ENCODE results near the gene ZCCHC24. TPM values are rescaled to one million over a fixed set of nuclear protein-coding genes. Genes with fewer than 3 reads are reported as not detected.
"Not testable (repeated sequence)": the region's sequence is repeated elsewhere in the genome, so short reads cannot be mapped to it uniquely, and the experiment has no call there.

Gene ZCCHC24
- polyA plus RNA-seq, 3 donors, result 3.9 to 5.0 (median 4.0) TPM

DNA sequence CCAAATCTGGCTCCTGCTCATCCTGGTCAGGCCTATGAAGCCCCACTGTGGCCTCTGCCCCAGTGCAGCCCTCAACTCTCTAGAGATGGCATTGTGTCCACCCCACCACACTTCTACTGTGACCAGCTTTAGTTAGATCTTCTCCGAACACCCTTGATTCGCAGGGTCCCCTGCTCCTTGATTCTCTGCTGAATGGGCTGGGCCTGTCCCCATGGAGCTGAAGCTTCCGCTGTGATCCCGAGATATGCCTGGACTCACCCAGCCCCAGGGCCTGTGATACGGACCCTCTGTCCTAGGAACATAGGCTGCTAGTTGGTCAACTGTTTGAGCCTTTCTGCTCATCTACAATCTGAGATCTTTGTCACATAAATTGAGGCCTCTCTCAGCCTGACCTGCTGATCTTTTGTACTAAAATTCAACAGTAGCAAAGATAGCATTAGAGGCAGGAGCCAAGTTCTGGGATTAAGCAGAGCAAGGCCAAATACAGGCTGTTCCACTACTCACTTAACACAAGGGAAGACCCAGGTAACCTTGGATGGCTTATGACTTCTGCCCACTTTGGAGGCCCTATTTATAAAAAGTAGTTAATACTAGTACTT, 104.7 kb downstream of the ZCCHC24 start:
- no peak overlapping the region for H3K4me2 ChIP-seq (replicated peaks; ENCODE audit: extremely low read depth, low read length, poor library complexity, severe bottlenecking)
- intact Hi-C loops (cut with micrococcal nuclease), result no loop called here
- H3K9me3 Mint-ChIP-seq, result peaks cover 0 to 3% (median 0%) of the 10 kb centered on the region in 7 donors
- H3K4me1 ChIP-seq (ENCODE audit: control insufficient read depth in 1 of 2, insufficient read depth in 2 of 2, low read length in 2 of 2), result peaks cover 14 to 21% of the 10 kb centered on the region in 2 donors
- WGBS (ENCODE audit: insufficient coverage), result 97% methylated on average over 5 of the region's 5 CpGs
- H3K4me3 Mint-ChIP-seq, result no peak overlapping the region
- H3K9me3 ChIP-seq (replicated peaks in 1 of 2; ENCODE audit: control insufficient read depth in 1 of 2, insufficient read depth in 1 of 2, low read length in 2 of 2), result no peaks in the 10 kb centered on the region
- DNase-seq, result no peak
- H3K36me3 ChIP-seq (replicated peaks in 1 of 2; ENCODE audit: control insufficient read depth in 1 of 2, insufficient read depth in 2 of 2, low read length in 2 of 2), result no peaks in the 10 kb centered on the region
- H3K79me2 ChIP-seq (ENCODE audit: insufficient read depth, low read length), result no peaks in the 10 kb centered on the region
- no peaks in the 10 kb centered on the region for H3K27me3 ChIP-seq (ENCODE audit: control insufficient read depth in 2 of 2, insufficient read depth in 2 of 2, low read length in 2 of 2)
- H3K4me1 Mint-ChIP-seq, result peaks cover 21% of the 10 kb centered on the region
- H3K9ac ChIP-seq (ENCODE audit: insufficient read depth, low read length, poor library complexity, severe bottlenecking), result no peak overlapping the region
- H3K27me3 Mint-ChIP-seq (ENCODE audit: low read depth in 3 of 3), result peaks cover 4 to 6% (median 4%) of the 10 kb centered on the region in 3 donors
- H3K4me3 ChIP-seq (replicated peaks in 1 of 3; ENCODE audit: low read depth in 2 of 3, low read length in 3 of 3), result no peak overlapping the region
- peak overlapping the region in 2 of 7 donors; percentile 7 to 66 for H3K27ac Mint-ChIP-seq
- no peak overlapping the region for H2AFZ ChIP-seq (ENCODE audit: insufficient read depth, low read depth, low read length, poor library complexity, severe bottlenecking)
- H4K20me1 ChIP-seq (ENCODE audit: insufficient read depth, low read length), result no peaks in the 10 kb centered on the region
- H3K27ac ChIP-seq (ENCODE audit: low read depth in 1 of 2, low read length in 2 of 2), result no peak overlapping the region
- TF ChIP-seq, protein P1, sequence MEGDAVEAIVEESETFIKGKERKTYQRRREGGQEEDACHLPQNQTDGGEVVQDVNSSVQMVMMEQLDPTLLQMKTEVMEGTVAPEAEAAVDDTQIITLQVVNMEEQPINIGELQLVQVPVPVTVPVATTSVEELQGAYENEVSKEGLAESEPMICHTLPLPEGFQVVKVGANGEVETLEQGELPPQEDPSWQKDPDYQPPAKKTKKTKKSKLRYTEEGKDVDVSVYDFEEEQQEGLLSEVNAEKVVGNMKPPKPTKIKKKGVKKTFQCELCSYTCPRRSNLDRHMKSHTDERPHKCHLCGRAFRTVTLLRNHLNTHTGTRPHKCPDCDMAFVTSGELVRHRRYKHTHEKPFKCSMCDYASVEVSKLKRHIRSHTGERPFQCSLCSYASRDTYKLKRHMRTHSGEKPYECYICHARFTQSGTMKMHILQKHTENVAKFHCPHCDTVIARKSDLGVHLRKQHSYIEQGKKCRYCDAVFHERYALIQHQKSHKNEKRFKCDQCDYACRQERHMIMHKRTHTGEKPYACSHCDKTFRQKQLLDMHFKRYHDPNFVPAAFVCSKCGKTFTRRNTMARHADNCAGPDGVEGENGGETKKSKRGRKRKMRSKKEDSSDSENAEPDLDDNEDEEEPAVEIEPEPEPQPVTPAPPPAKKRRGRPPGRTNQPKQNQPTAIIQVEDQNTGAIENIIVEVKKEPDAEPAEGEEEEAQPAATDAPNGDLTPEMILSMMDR (IDR thresholded peaks at IDR 0.05), result no peak
- peaks cover 0 to 3% of the 10 kb centered on the region in 2 donors for H3K36me3 Mint-ChIP-seq

DNA sequence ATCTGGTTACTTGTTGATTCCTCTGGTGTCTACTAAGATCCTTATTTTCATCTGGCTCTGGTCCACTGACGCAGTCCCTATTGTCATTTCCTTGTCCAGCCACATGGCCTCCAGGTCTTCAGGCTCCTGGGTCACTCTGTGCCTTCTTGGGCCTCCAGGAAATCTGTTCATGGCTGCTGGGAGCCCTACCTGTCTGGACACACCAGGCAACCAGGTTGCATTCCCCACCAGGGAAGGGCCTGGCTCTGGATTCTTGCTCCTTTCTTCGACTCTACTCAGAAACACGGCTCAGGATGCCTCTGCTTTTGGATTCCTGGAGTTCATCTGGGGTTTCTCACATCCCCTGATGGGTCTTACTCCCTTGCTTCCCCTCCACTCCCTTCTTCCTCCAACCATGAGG, 106.2 kb downstream of the ZCCHC24 start:
- no peaks in the 10 kb centered on the region for H3K27me3 ChIP-seq (ENCODE audit: control insufficient read depth in 2 of 2, insufficient read depth in 2 of 2, low read length in 2 of 2)
- H3K27me3 Mint-ChIP-seq (ENCODE audit: low read depth in 3 of 3), result peaks cover 5 to 7% (median 5%) of the 10 kb centered on the region in 3 donors
- DNase-seq, result no peak
- peaks cover 7% of the 10 kb centered on the region for H3K4me1 Mint-ChIP-seq
- peak overlapping the region in 1 of 7 donors; percentile 37 for H3K27ac Mint-ChIP-seq
- no peak overlapping the region for H3K4me3 Mint-ChIP-seq
- H4K20me1 ChIP-seq (ENCODE audit: insufficient read depth, low read length), result no peaks in the 10 kb centered on the region
- WGBS (ENCODE audit: insufficient coverage), result 89% methylated on average over 1 of the region's 3 CpGs
- H3K36me3 ChIP-seq (replicated peaks in 1 of 2; ENCODE audit: control insufficient read depth in 1 of 2, insufficient read depth in 2 of 2, low read length in 2 of 2), result no peaks in the 10 kb centered on the region
- H3K4me3 ChIP-seq (replicated peaks in 1 of 3; ENCODE audit: low read depth in 2 of 3, low read length in 3 of 3), result no peak overlapping the region
- H3K36me3 Mint-ChIP-seq, result peaks cover 0 to 3% of the 10 kb centered on the region in 2 donors
- peaks cover 0 to 6% of the 10 kb centered on the region in 2 donors for H3K4me1 ChIP-seq (ENCODE audit: control insufficient read depth in 1 of 2, insufficient read depth in 2 of 2, low read length in 2 of 2)
- intact Hi-C loops (cut with micrococcal nuclease), result no loop called here
- H3K9me3 Mint-ChIP-seq, result peaks cover 0 to 3% (median 0%) of the 10 kb centered on the region in 7 donors
- TF ChIP-seq, protein P1 (IDR thresholded peaks at IDR 0.05), result no peak
- H3K9ac ChIP-seq (ENCODE audit: insufficient read depth, low read length, poor library complexity, severe bottlenecking), result no peak overlapping the region
- no peak overlapping the region for H2AFZ ChIP-seq (ENCODE audit: insufficient read depth, low read depth, low read length, poor library complexity, severe bottlenecking)
- H3K79me2 ChIP-seq (ENCODE audit: insufficient read depth, low read length), result no peaks in the 10 kb centered on the region
- H3K27ac ChIP-seq (ENCODE audit: low read depth in 1 of 2, low read length in 2 of 2), result no peak overlapping the region
- no peaks in the 10 kb centered on the region for H3K9me3 ChIP-seq (replicated peaks in 1 of 2; ENCODE audit: control insufficient read depth in 1 of 2, insufficient read depth in 1 of 2, low read length in 2 of 2)
- no peak overlapping the region for H3K4me2 ChIP-seq (replicated peaks; ENCODE audit: extremely low read depth, low read length, poor library complexity, severe bottlenecking)

DNA sequence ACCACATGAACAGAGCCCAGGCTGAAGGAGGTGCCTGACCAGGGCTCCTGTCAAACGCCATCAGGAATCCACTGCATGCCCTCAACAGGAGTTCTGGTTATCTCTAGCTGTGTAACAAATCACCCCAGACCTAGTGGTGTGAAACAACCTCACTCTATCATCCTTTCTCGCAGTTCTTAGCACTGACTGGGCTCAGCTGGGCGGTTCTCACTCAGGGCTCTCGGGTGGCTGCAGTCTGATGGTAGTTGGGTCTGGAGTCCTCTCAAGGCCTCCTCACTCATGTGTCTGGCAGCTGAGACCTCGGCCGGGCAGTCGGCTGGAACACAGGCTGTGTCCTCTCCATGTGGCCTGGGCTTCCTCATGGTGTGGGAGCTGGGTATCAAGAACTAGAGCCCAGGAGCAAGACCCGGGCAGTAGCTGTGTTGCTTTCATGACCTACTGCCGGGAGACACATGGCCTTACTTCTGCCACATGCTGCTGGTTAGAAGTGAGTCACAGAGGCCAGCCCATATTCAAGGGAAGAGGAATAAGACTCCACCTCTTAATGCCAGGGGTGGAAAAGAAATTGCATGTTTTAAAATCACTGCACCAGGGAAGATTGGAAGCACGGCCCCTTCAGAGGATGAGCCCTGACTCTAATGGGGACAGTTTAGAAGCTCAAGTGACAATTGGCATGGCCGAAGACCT, 107.5 kb downstream of the ZCCHC24 start:
- H3K9ac ChIP-seq (ENCODE audit: insufficient read depth, low read length, poor library complexity, severe bottlenecking); DNase-seq; H3K27ac ChIP-seq (ENCODE audit: low read depth in 1 of 2, low read length in 2 of 2); H3K27me3 Mint-ChIP-seq (ENCODE audit: low read depth in 3 of 3); intact Hi-C loops (cut with micrococcal nuclease); H3K27me3 ChIP-seq (ENCODE audit: control insufficient read depth in 2 of 2, insufficient read depth in 2 of 2, low read length in 2 of 2); H3K4me2 ChIP-seq (replicated peaks; ENCODE audit: extremely low read depth, low read length, poor library complexity, severe bottlenecking); H3K36me3 ChIP-seq (replicated peaks in 1 of 2; ENCODE audit: control insufficient read depth in 1 of 2, insufficient read depth in 2 of 2, low read length in 2 of 2); H3K79me2 ChIP-seq (ENCODE audit: insufficient read depth, low read length); H4K20me1 ChIP-seq (ENCODE audit: insufficient read depth, low read length); H3K4me1 Mint-ChIP-seq; H3K4me3 ChIP-seq (replicated peaks in 1 of 3; ENCODE audit: low read depth in 2 of 3, low read length in 3 of 3); H2AFZ ChIP-seq (ENCODE audit: insufficient read depth, low read depth, low read length, poor library complexity, severe bottlenecking); H3K9me3 ChIP-seq (replicated peaks in 1 of 2; ENCODE audit: control insufficient read depth in 1 of 2, insufficient read depth in 1 of 2, low read length in 2 of 2); H3K9me3 Mint-ChIP-seq; H3K4me3 Mint-ChIP-seq; H3K36me3 Mint-ChIP-seq; H3K4me1 ChIP-seq (ENCODE audit: control insufficient read depth in 1 of 2, insufficient read depth in 2 of 2, low read length in 2 of 2): not testable (repeated sequence)
- WGBS (ENCODE audit: insufficient coverage), result no CpG with 5 or more reads among the region's 11 CpGs
- peak overlapping the region in 4 of 7 donors; percentile 53 to 74 (median 58) for H3K27ac Mint-ChIP-seq

All from CD14-positive monocyte (primary cell).